HG03108 (cell line): Measurements from ENCODE around the gene CUL9.

Experiments used
- ATAC-seq: cut with Tn5 transposase; IDR thresholded peaks from one replicate; pipeline ENCODE4 v1.9.1; 2021; ENCODE audit warnings: moderate library complexity; ENCODE audit not compliant: unreplicated experiment

The CUL9 gene

DNA sequence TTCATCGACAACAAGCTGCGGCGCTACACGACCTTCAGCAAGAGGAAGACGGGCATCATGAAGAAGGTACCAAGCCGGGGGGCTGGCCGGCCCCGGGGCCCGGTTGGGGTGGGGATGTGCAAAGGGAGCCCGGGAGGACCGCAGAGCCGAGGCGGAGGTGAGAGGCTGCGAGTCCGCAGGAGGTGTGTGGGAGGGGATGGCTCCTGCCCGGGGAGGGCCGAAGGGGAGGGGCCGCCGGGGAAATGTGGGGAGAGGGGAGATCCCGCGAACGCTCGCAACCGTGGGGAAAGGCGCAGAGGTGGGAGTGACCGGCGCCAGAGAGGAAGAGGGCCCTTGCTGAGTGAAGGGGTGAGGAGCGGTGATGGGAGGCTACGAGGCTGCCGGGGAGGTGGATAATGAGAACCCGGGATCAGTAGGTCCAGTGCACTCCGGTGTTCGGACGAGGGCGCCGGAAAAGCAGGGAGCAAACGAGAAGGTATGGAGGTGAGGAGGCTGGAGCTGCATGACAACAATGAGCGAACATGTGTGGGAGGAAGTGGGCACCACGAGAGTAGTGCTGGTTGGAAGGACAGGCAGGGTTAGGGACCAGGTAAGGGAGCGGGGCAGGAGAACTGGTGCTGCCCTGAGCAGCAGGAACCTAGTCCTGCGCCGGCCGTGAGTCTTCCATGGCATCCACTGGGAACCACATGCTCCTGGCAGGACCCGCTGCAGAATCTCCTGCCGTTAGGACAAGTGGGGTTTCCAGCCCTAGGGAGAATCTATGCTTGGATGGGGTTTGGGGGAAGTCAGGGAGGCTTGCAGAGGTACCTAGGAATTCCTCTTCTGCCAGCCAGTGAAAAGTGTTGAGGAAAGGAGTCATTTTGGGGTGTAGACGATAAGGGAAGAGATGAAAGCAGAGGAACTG lies 9.6 kb upstream of the CUL9 start:
- no peak for ATAC-seq

DNA sequence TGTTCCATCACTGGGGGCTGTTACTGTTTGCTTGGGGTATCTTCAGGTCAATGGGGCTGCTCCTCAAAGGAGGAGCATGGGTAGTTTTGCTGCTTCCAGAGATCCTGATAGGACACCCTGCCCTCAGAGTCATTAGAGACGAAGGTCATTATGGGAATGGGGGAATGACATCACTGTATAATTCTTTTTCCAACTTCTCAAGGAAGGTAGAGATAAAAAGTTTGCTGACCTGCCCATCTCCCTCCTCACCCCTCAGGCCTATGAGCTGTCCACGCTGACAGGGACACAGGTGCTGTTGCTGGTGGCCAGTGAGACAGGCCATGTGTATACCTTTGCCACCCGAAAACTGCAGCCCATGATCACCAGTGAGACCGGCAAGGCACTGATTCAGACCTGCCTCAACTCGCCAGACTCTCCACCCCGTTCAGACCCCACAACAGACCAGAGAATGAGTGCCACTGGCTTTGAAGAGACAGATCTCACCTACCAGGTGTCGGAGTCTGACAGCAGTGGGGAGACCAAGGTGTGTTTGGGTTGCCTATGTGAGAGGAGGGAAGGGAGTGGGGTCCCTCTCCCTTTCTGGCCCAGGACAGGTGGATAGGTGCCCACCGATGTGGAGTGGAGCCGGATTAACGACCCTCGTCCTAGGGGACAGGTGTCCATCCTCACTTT lies 8.3 kb upstream of the CUL9 start:
- no peak for ATAC-seq

DNA sequence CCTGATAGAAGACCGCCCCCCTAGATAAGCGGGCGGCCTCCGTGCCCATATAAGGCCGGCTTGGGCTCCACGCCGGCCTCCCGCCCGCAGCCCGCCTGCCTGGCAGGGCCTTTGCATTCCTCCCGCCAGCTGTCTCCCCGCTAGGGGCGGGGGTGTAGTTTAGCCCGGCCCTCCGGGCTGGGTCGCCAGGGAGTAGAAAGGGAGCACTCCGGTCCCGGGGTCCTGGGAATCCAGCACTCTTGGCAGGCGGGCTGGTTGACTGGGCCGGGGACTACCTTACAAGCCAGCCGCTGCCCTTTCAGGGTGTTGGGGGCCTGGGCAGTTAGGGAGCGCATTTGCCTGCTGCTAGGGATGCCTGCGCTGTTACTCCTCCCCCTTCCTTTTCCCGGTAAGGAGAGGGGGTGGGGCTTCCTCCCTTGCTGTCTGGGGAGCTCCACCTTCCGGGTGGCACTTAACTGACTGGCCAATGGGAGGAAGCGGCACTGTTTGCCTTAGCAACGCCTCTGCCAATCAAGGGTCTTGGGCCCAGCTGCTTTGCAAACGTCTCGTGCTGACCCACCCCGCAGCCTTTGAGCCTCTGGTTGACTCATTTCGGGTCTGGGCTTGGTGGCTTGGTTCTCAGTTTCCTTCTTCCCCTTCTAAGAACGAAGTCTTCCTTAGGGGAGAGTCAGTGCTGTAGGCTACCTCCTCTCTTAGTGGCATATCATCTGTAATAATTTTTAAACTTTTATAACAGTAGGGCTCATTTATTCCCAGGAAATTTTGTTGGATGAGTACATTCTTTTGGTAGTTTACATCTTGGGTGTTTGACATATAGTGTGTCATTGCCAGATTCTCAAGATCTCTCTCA lies 7.5 kb upstream of the CUL9 start:
- ATAC-seq, result peak; percentile 63

DNA sequence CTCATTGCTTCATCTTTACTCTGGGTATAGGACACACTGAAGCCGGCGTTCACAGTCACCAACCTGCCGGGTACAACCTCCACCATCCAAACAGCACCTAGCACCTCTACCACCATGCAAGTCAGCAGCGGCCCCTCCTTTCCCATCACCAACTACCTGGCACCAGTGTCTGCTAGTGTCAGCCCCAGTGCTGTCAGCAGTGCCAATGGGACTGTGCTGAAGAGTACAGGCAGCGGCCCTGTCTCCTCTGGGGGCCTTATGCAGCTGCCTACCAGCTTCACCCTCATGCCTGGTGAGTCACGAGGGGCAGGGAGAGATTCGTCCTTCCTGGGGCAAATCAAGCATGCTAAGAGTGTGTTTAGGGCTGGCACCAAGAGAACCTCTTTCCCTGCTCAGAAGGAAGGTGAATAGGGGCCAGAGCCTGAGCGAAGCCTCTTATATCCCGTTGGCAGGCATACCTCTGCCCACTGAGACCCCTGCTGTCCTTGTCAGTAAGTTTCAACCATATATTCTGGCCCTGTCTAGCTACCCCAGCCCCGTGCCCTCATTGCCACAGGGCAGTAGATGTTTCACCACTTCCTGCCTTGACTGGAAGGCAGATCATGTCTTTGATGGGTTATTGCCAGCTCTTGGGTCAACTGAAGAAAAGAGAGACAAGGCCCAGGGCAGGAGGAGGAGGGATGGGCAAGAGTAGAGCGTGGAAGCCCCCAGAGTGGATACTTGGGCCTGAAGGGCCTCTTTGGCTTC lies 6.1 kb upstream of the CUL9 start:
- ATAC-seq, result no peak

DNA sequence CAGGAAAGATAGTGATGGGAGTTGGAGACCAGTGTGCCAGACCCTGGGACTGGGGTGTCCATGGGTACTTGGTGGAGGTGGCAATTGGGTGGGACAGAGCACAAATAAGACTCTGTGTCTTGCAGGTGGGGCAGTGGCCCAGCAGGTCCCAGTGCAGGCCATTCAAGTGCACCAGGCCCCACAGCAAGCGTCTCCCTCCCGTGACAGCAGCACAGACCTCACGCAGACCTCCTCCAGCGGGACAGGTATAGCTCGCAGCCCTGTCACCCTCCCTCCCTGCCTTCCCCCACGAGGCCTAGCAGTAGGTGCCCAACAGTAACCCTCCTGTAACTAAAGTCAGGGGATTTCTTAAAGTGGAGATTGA lies 5.6 kb upstream of the CUL9 start:
- no peak for ATAC-seq

DNA sequence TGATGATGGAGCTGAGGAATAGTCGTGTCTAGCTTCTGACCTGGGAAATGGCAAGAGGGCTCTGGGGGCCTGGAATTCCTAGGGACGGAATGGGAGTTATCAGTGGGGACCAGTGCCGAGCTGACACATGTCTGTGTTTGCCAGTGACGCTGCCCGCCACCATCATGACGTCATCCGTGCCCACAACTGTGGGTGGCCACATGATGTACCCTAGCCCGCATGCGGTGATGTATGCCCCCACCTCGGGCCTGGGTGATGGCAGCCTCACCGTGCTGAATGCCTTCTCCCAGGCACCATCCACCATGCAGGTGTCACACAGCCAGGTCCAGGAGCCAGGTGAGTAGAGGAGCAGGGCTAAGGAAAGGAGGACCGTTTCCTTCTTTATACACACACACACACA lies 3.8 kb upstream of the CUL9 start:
- ATAC-seq, result no peak

DNA sequence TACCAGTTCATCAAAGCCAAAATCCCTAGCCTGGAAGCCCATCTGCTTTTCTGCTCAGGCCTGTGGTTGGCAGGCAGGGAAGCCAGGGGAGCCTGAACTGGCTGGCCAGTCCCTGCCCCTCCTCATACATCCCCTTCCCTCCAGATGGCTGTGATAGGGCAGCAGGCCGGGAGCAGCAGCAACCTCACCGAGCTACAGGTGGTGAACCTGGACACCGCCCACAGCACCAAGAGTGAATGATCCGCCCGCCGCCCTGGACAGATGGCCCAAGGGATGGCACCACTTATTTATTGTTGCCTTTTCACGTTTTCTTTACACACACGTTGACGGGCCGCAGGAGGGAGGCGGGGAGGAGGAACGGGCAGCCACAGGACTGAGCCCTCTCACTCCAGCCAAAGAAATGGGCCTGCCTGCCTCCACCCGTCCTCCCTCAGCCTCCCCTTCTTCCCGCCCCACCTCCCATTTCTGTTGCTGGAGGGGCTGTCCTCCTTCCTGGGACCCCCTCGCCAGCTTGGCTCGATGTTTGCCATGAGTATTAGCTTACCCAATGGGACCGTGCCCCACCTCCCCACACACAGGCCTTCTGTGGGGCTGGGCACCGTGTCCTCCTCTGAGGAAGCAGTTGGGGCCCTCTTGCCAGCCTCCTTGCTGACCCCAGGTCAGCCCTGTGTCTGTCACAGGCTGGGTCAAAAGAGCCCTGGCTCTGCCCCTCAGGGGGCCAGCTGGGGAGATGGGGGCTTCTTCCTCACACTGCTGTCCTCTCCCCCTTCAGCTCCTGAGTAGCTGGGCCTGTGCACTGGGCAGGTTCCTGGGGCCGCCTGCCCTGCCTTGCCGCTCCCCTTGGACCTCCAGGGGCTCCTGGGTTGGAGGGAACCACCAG lies 2.8 kb upstream of the CUL9 start:
- ATAC-seq, result no peak

DNA sequence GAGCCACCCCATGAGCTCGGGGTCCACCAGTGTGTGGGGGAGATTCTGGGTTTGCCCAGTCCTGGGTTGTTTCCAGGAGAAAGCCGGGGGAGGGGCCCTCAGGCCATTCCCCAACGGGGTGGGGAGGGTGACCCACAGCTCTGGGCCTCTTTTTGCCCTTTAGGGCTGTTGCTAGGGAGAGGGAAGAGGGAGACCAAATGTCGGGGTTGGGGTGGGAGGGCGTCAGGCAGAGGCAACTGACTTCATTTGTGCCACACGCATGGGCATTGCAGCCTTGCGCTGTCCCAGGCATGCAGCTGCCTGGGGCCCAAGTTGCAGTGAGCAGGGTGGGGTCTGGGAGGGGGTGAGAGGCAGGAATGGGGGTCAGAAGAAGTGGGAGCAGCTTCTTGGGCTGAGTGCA lies 1.9 kb upstream of the CUL9 start:
- no peak for ATAC-seq

DNA sequence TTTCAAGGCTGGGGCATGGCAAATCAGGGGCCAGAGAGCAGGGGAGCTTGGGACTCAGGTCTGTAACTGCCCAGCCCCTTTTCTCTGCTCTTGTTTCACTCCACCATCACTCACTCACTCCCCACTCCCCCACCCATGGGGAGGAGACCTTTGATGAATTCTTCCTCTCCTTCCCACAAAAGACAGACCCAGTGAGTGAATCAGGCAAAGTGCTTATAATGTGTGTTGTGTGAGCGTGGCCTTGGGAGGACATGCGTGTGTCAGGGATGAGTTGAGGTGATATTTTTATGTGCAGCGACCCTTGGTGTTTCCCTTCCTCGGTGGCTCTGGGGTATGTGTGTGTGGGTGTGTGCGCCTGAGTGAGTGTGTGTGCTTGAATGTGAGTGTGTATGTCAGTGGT lies 1.0 kb upstream of the CUL9 start:
- no peak for ATAC-seq

DNA sequence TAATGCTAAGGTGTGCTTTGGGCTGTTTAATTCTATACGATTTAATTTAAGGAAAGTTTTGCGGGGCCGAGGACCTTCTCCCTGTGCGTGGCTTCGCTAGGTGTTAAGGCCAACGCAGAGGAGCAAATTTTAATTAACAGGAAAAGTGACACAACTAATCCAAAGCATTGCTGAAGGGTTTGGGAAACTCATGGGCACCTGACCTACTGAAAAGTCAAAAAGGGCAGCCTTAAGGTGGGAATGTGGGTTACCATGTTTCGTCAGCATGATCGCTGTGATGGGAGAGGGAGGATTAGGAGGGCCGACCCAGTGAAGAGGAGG lies 415 bp upstream of the CUL9 start:
- ATAC-seq, result no peak

DNA sequence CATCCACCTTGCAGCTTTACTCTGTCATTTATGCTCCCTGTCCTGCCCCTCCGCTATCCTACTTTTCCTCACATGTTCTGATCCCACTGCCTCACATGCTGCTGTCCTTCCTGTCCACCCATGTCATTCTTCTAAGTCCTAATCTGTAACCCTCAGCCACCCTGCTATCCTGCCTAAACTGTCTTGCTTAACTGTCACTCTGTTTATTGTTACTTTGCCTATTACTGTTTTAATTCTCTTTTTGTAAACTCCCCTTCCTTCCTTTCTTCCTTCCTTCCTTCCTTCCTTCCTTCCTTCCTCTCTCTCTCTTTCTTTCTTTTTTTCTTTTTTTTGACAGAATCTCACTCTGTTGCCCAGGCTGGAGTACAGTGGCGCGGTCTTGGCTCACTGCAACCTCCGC lies 1.4 kb downstream of the CUL9 start:
- ATAC-seq, result no peak

DNA sequence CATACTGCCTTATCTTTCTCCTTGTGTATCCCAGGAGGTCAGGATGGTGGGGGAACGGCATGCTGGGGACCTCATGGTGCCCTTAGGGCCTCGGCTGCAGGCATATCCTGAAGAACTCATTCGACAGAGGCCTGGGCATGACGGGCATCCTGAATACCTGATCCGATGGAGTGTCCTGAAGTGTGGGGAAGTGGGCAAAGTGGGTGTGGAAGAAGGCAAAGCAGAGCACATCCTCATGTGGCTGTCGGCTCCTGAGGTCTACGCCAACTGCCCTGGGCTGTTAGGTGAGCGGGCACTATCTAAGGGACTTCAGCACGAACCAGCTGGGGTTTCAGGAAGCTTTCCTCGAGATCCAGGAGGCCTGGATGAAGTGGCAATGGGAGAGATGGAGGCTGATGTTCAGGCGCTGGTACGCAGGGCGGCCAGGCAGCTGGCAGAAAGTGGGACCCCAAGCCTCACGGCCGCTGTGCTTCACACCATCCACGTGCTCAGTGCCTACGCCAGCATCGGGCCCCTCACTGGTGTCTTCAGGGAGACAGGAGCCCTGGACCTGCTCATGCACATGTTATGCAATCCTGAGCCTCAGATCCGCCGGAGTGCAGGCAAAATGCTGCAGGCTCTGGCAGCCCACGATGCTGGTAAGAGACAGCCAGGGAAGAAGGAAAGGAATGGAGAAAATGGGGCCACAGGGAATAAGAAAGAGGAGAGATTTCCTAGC lies 2.4 kb downstream of the CUL9 start:
- no peak for ATAC-seq

DNA sequence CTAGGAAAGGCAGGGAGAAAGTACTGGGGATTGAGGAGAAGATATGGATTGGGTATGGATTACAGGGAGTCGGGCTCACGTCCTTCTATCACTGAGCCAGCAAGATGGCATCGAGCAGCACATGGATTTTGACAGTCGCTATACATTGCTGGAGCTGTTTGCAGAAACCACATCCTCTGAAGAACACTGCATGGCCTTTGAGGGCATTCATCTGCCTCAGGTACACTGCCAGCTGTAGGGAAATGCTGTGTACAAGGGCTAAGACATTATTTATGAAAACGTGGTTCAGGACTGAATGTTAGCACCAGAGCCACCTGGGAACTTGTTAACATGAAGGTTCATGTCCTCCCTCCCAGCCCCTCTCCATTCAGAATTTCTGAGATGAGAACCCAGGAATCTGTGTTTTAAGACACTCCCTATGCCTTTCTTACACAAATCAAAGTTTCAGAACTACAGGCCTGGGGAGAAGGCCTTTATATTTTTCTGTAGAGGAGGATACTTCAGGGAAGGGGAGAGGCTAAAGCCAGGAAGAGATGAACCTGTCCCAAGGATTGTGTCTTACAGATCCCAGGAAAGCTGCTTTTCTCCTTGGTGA lies 3.5 kb downstream of the CUL9 start:
- ATAC-seq, result no peak

DNA sequence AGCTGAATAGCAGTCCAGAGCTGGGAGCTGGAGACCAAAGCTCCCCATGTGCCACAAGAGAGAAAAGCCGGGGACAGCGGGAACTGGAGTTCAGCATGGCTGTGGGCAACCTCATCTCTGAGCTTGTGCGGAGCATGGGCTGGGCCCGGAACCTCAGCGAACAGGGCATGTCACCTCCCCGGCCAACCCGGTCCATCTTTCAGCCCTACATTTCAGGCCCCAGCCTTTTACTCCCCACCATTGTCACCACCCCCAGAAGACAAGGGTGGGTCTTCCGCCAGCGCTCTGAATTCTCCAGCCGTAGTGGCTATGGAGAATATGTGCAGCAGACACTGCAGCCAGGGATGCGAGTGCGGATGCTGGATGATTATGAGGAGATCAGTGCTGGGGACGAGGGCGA lies 4.0 kb downstream of the CUL9 start:
- ATAC-seq, result no peak

DNA sequence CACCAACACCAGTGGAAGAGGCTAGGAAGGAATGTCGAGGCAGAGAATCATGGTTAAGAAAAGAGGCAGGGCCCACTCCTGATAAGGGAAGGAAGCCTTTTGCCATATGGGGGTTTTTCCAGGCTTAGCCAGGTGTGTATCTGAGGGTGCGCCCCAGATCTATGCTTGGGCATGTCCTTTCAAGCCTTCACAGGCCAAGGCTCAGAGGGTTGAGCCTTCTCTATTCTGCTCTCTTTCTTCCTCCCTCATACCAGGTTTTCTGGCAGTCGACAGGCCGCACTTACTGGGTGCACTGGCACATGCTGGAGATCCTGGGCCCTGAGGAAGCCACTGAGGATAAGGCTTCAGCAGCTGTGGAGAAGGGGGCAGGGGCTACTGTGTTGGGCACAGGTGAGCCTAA lies 4.7 kb downstream of the CUL9 start:
- ATAC-seq, result no peak

DNA sequence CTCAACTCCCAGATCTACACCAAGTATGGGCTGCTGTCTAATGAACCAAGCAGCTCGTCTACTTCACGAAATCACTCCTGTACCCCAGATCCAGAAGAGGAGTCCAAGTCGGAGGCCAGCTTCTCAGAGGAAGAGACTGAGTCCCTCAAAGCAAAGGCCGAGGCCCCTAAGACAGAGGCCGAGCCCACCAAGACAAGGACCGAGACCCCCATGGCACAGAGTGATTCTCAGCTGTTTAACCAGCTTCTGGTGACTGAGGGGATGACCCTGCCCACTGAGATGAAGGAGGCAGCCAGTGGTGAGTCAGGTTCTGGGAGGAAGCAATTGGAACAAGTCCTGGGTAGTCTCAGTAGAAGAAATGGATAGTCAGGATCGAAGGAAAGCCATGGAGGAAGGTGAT lies 5.8 kb downstream of the CUL9 start:
- no peak for ATAC-seq

DNA sequence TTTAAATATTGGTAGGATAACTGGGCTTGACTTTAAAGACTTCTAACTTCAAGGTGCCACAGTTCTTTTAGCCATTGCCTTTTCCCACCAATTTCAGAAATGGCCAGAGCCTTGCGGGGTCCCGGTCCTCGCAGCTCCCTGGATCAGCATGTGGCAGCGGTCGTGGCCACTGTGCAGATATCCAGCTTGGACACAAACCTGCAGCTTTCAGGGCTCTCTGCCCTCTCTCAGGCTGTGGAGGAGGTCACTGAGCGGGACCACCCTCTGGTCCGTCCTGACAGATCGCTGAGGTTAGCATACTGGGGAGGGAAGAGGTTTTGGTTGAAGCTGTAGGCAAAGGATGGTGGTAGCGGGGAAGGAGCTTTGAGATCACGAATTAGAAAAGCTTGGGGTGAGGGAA lies 6.4 kb downstream of the CUL9 start:
- no peak for ATAC-seq

DNA sequence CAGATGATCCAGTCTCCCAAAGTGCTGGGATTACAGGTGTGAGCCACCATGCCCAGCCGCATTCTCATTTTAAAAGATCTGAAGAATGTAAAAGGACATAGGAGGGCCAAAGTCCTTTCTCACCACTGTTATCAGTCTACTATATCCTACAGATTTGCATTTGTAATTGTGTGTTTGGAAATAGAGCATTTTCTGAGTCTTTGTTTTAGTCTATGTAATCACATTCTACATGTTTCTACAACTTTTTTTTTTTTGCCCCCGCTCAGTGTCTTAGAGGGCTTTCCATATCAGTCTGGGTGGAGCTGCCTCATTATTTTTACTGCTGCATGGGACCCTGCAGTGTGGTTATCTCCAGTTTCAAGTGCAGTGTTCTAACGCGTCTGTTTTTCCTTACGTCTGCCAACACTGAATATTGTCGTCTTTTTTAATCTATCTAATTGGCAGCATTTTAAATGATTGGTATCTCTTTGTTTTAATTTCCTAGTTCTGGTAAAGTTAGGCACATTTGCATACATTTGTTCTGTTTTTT lies 7.8 kb downstream of the CUL9 start:
- ATAC-seq, result no peak

DNA sequence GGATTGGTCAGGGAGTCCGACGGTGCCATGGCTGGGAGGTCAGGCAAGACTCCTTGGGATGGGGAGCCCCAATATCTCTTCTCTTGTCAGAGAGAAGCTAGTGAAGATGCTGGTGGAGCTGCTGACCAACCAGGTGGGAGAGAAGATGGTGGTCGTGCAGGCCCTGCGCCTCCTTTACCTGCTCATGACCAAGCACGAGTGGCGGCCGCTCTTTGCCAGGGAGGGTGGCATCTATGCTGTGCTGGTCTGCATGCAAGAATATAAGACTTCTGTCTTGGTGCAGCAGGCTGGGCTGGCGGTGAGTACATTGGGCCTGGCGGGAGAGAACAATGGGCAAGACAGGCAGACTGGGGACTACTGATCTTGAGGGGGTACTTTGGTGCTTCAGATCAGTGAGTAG lies 10.9 kb downstream of the CUL9 start:
- no peak for ATAC-seq
